Measurements from ENCODE around the gene GBF1. TPM values are rescaled to one million over a fixed set of nuclear protein-coding genes. Genes with fewer than 3 reads are reported as not detected.

Gene GBF1
- total RNA-seq, 2 donors from 2014 or later = 28.5 to 38.9 TPM

GRCh38 chr10:102312683-102313082 is 67.4 kb downstream of the GBF1 start:
- Mint-ChIP-seq H3K27me3 (no peaks in the 10 kb centered on the region), H3K27ac (peak overlapping the region; percentile 53), H3K4me3 (peak overlapping the region; percentile 21), H3K4me1 (peaks cover 39% of the 10 kb centered on the region), H3K36me3 (ENCODE audit: low read depth) (peaks cover 13% of the 10 kb centered on the region), H3K9me3 (no peaks in the 10 kb centered on the region)
- ATAC-seq (replicated peaks) = peak; percentile 96

- Mint-ChIP-seq H3K36me3 (ENCODE audit: low read depth) (peaks cover 7% of the 10 kb centered on the region), H3K4me1 (peaks cover 39% of the 10 kb centered on the region), H3K27me3 (no peaks in the 10 kb centered on the region), H3K27ac (peak overlapping the region; percentile 53), H3K9me3 (no peaks in the 10 kb centered on the region), H3K4me3 (peak overlapping the region; percentile 21)
- peak; percentile 23 for ATAC-seq (replicated peaks)
These were observed 68.0 kb downstream of the GBF1 start for GRCh38 chr10:102313221-102313896.

- ATAC-seq (replicated peaks) = no peak
- peak overlapping the region; percentile 81 for H3K27ac Mint-ChIP-seq
These were observed 69.5 kb downstream of the GBF1 start for GRCh38 chr10:102314801-102315200.

GRCh38 chr10:102316421-102316820 is 71.1 kb downstream of the GBF1 start:
- Mint-ChIP-seq H3K27me3 (no peaks in the 10 kb centered on the region), H3K36me3 (ENCODE audit: low read depth) (peaks cover 18% of the 10 kb centered on the region), H3K4me3 (no peak overlapping the region), H3K4me1 (peaks cover 23% of the 10 kb centered on the region), H3K9me3 (no peaks in the 10 kb centered on the region), H3K27ac (no peak overlapping the region)
- ATAC-seq (replicated peaks) = no peak

More at GRCh38 chr10:102314801-102315200, 69.5 kb downstream of the GBF1 start:
- Mint-ChIP-seq H3K4me1 (peaks cover 36% of the 10 kb centered on the region), H3K27me3 (no peaks in the 10 kb centered on the region), H3K9me3 (no peaks in the 10 kb centered on the region), H3K36me3 (ENCODE audit: low read depth) (peaks cover 7% of the 10 kb centered on the region), H3K4me3 (no peak overlapping the region)

GRCh38 chr10:102322914-102323313 is 77.6 kb downstream of the GBF1 start:
- H3K27me3 Mint-ChIP-seq = no peaks in the 10 kb centered on the region
- no peak overlapping the region for H3K4me3 Mint-ChIP-seq
- peak overlapping the region; percentile 23 for H3K27ac Mint-ChIP-seq
- H3K36me3 Mint-ChIP-seq (ENCODE audit: low read depth) = peaks cover 14% of the 10 kb centered on the region
- H3K4me1 Mint-ChIP-seq = peaks cover 8% of the 10 kb centered on the region
- no peaks in the 10 kb centered on the region for H3K9me3 Mint-ChIP-seq
- ATAC-seq (replicated peaks) = peak; percentile 94

- Mint-ChIP-seq H3K9me3 (no peaks in the 10 kb centered on the region), H3K27me3 (no peaks in the 10 kb centered on the region), H3K27ac (no peak overlapping the region), H3K36me3 (ENCODE audit: low read depth) (peaks cover 14% of the 10 kb centered on the region), H3K4me1 (peaks cover 10% of the 10 kb centered on the region), H3K4me3 (no peak overlapping the region)
- ATAC-seq (replicated peaks) = no peak
These were observed 78.7 kb downstream of the GBF1 start for GRCh38 chr10:102324061-102324460.

- Mint-ChIP-seq H3K27ac (no peak overlapping the region), H3K4me1 (peaks cover 11% of the 10 kb centered on the region), H3K27me3 (no peaks in the 10 kb centered on the region), H3K4me3 (no peak overlapping the region), H3K36me3 (ENCODE audit: low read depth) (peaks cover 9% of the 10 kb centered on the region), H3K9me3 (no peaks in the 10 kb centered on the region)
- no peak for ATAC-seq (replicated peaks)
These were observed 80.7 kb downstream of the GBF1 start for GRCh38 chr10:102326031-102326430.

GRCh38 chr10:102327002-102327401 is 81.7 kb downstream of the GBF1 start:
- Mint-ChIP-seq H3K36me3 (ENCODE audit: low read depth) (peaks cover 7% of the 10 kb centered on the region), H3K9me3 (no peaks in the 10 kb centered on the region), H3K4me3 (no peak overlapping the region), H3K27ac (no peak overlapping the region), H3K4me1 (peaks cover 11% of the 10 kb centered on the region), H3K27me3 (no peaks in the 10 kb centered on the region)
- ATAC-seq (replicated peaks) = no peak

GRCh38 chr10:102327641-102328040 is 82.3 kb downstream of the GBF1 start:
- no peak for ATAC-seq (replicated peaks)
- Mint-ChIP-seq H3K9me3 (no peaks in the 10 kb centered on the region), H3K4me3 (no peak overlapping the region), H3K27ac (no peak overlapping the region), H3K27me3 (no peaks in the 10 kb centered on the region), H3K4me1 (peaks cover 6% of the 10 kb centered on the region), H3K36me3 (ENCODE audit: low read depth) (peaks cover 13% of the 10 kb centered on the region)

GRCh38 chr10:102332772-102333171 is 87.4 kb downstream of the GBF1 start:
- Mint-ChIP-seq H3K27ac (no peak overlapping the region), H3K9me3 (no peaks in the 10 kb centered on the region), H3K36me3 (ENCODE audit: low read depth) (peaks cover 24% of the 10 kb centered on the region), H3K4me3 (no peak overlapping the region), H3K27me3 (no peaks in the 10 kb centered on the region), H3K4me1 (peaks cover 8% of the 10 kb centered on the region)
- ATAC-seq (replicated peaks) = no peak

GRCh38 chr10:102334101-102334500 is 88.8 kb downstream of the GBF1 start:
- H3K27ac Mint-ChIP-seq = no peak overlapping the region
- no peak overlapping the region for H3K4me3 Mint-ChIP-seq
- no peak for ATAC-seq (replicated peaks)
- peaks cover 13% of the 10 kb centered on the region for H3K4me1 Mint-ChIP-seq
- no peaks in the 10 kb centered on the region for H3K9me3 Mint-ChIP-seq
- no peaks in the 10 kb centered on the region for H3K27me3 Mint-ChIP-seq
- peaks cover 24% of the 10 kb centered on the region for H3K36me3 Mint-ChIP-seq (ENCODE audit: low read depth)

- H3K4me3 Mint-ChIP-seq = no peak overlapping the region
- peaks cover 12% of the 10 kb centered on the region for H3K4me1 Mint-ChIP-seq
- H3K9me3 Mint-ChIP-seq = no peaks in the 10 kb centered on the region
- no peak overlapping the region for H3K27ac Mint-ChIP-seq
- no peak for ATAC-seq (replicated peaks)
- peaks cover 24% of the 10 kb centered on the region for H3K36me3 Mint-ChIP-seq (ENCODE audit: low read depth)
- H3K27me3 Mint-ChIP-seq = no peaks in the 10 kb centered on the region
These were observed 89.9 kb downstream of the GBF1 start for GRCh38 chr10:102335184-102335583.

GRCh38 chr10:102341038-102341688 is 95.8 kb downstream of the GBF1 start:
- no peaks in the 10 kb centered on the region for H3K9me3 Mint-ChIP-seq
- H3K4me1 Mint-ChIP-seq = peaks cover 32% of the 10 kb centered on the region
- H3K27ac Mint-ChIP-seq = peak overlapping the region; percentile 26
- peaks cover 36% of the 10 kb centered on the region for H3K36me3 Mint-ChIP-seq (ENCODE audit: low read depth)
- H3K27me3 Mint-ChIP-seq = no peaks in the 10 kb centered on the region
- peak overlapping the region; percentile 17 for H3K4me3 Mint-ChIP-seq
- ATAC-seq (replicated peaks) = peak; percentile 74

GRCh38 chr10:102342458-102342857 is 97.1 kb downstream of the GBF1 start:
- peak overlapping the region; percentile 40 for H3K27ac Mint-ChIP-seq
- peaks cover 31% of the 10 kb centered on the region for H3K4me1 Mint-ChIP-seq
- no peaks in the 10 kb centered on the region for H3K9me3 Mint-ChIP-seq
- no peak for ATAC-seq (replicated peaks)
- peaks cover 49% of the 10 kb centered on the region for H3K36me3 Mint-ChIP-seq (ENCODE audit: low read depth)
- no peaks in the 10 kb centered on the region for H3K27me3 Mint-ChIP-seq
- no peak overlapping the region for H3K4me3 Mint-ChIP-seq

- no peak for ATAC-seq (replicated peaks)
- no peak overlapping the region for H3K4me3 Mint-ChIP-seq
- H3K4me1 Mint-ChIP-seq = peaks cover 26% of the 10 kb centered on the region
- peak overlapping the region; percentile 40 for H3K27ac Mint-ChIP-seq
- no peaks in the 10 kb centered on the region for H3K27me3 Mint-ChIP-seq
- H3K36me3 Mint-ChIP-seq (ENCODE audit: low read depth) = peaks cover 49% of the 10 kb centered on the region
- H3K9me3 Mint-ChIP-seq = no peaks in the 10 kb centered on the region
These were observed 97.6 kb downstream of the GBF1 start for GRCh38 chr10:102342958-102343357.

All from activated T-helper 17 cell treated with anti-CD3 and anti-CD28 coated beads, Interleukin-2, amount 50 U/mL, for 72 hours (primary cell).